Activated T-cell treated with anti-CD3 and anti-CD28 coated beads, Interleukin-2, amount 50 U/mL, for 4 hours (primary cell): ENCODE data around the gene GRM4. TPM values are rescaled to one million over a fixed set of nuclear protein-coding genes. Genes with fewer than 3 reads are reported as not detected.

Experiments used
- ATAC-seq, 2 donors: fragments of 200-7000 bp; cut with Tn5 transposase; one replicate each; pipeline ENCODE4 v1.10.0; 2021
- DNase-seq: peaks from one replicate; pipeline ENCODE4 v3.0.0-alpha.2; 2020
- H3K27me3 Mint-ChIP-seq: one replicate; pipeline ENCODE4 v1.8.0; 2021; ENCODE audit warnings: low read depth, mixed read lengths
- H3K36me3 Mint-ChIP-seq: one replicate; pipeline ENCODE4 v1.8.0; 2022; ENCODE audit warnings: mixed read lengths; ENCODE audit not compliant: insufficient read depth
- H3K4me1 Mint-ChIP-seq: one replicate; pipeline ENCODE4 v1.8.0; 2021; ENCODE audit warnings: low read depth, mixed read lengths
- H3K4me3 Mint-ChIP-seq: one replicate; pipeline ENCODE4 v1.8.0; 2021; ENCODE audit warnings: mild to moderate bottlenecking, moderate library complexity, mixed read lengths
- H3K9me3 Mint-ChIP-seq: one replicate; pipeline ENCODE4 v1.8.0; 2021; ENCODE audit warnings: mixed read lengths
- total RNA-seq, 3 donors: library from RNA; stranded (reverse); gene quantifications; one replicate each; pipeline ENCODE4 v1.2.1, GENCODE V29; 2021

Gene GRM4
- total RNA-seq, 3 donors from 2014 or later: 0.25 to 0.29 TPM; not detected in 1

GRCh38 chr6:34011264-34011663 is 134.6 kb downstream of the GRM4 start:
- no peaks in the 10 kb centered on the region for H3K9me3 Mint-ChIP-seq
- H3K36me3 Mint-ChIP-seq: no peaks in the 10 kb centered on the region
- no peak overlapping the region for H3K4me3 Mint-ChIP-seq
- DNase-seq (no peak), ATAC-seq (no peak)
- no peaks in the 10 kb centered on the region for H3K4me1 Mint-ChIP-seq
- peaks cover 14% of the 10 kb centered on the region for H3K27me3 Mint-ChIP-seq

- Mint-ChIP-seq H3K4me3 (no peak overlapping the region), H3K4me1 (no peaks in the 10 kb centered on the region), H3K9me3 (peaks cover 4% of the 10 kb centered on the region), H3K27me3 (peaks cover 16% of the 10 kb centered on the region), H3K36me3 (no peaks in the 10 kb centered on the region)
- no peak for ATAC-seq
- DNase-seq: no peak
Observed at GRCh38 chr6:34005901-34006531, 139.9 kb downstream of the GRM4 start.

DNA sequence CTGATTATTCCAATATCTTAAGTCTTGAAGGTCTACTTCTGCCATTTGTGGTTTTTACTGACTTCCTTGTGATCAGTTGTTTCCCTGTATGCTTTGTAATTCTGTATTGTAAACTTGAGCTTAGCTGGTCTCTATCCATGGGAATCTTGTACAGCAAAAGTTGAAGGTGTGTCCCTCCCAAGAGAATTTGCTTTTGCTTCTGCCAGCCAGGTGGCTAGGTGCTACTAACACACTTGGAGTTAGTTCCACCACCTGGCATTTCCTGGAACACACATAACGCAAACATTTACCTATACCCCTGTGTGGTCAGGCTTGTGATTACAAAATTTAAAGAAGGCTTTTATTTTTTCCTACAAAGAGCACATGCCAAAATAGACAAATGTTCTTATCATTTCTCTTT is 141.2 kb downstream of the GRM4 start:
- Mint-ChIP-seq H3K27me3 (peaks cover 15% of the 10 kb centered on the region), H3K36me3 (no peaks in the 10 kb centered on the region), H3K4me1 (no peaks in the 10 kb centered on the region), H3K4me3 (no peak overlapping the region), H3K9me3 (peaks cover 4% of the 10 kb centered on the region)
- no peak for DNase-seq
- no peak for ATAC-seq

DNA sequence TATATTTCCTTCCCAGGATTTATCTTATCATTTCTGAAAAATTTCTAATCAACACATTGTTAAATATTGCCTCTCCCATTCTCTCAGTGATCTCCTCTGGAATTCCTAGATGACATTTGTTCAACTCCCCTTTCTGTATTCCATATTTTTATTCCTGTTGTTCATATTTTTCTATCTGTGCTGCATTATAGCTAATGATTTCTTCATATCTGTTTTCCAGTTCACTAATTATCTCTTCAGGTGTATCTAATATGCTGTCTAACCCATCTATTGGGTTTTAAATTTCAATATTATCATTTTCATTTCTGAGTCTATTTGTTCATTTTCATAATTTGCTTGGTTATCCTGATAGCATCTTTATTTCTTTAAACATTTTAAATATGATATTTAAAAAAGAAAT is 141.9 kb downstream of the GRM4 start:
- DNase-seq: no peak
- H3K4me1 Mint-ChIP-seq: no peaks in the 10 kb centered on the region

DNA sequence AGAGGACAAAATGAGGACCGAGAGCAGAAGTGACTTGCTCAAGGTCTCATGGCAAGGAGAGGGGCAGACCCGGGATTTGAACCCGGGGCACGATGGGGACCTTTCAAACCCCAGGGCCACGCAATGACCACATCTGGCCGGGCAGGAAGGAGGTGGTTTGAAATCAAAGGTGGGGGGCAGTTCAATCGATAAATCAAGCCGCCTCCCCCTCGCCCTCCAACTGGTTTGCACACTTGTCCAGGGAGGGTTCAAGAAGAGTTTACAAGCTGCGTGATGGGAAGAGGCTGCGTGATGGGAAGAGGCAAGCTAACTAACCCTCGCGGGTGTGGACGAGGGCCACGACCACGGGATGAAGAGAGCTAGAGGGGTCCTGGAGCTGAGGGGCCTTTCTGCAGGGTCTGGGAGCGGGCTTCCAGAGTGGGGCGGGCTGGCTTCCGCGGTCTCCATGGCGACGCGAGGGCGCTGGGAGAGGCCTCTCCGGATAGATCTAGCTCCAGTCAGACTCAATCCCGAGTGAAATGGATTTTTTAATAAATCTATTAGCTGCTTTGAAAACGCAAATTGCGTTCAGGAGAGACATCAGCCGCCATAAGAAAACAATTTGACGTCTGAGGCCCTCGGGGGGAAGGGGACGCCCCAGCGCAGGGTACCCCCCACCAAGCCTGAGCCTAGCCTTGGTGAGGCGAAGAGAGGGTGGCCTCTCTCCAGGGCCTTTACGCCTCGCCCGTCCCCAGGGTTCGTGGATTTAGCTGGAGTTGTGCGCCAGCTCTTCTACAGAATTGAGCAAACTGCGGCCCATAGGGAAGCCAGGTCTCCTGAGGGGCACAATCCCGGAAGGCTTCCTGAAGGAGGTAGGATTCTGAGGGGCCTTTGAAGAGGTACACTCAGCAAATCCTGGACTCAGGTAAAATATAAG is 143.9 kb downstream of the GRM4 start:
- H3K36me3 Mint-ChIP-seq: no peaks in the 10 kb centered on the region
- DNase-seq (no peak), ATAC-seq (no peak)
- H3K27me3 Mint-ChIP-seq: peaks cover 8% of the 10 kb centered on the region
- peaks cover 6% of the 10 kb centered on the region for H3K9me3 Mint-ChIP-seq
- no peaks in the 10 kb centered on the region for H3K4me1 Mint-ChIP-seq
- no peak overlapping the region for H3K4me3 Mint-ChIP-seq

More for the DNA sequence above, 141.9 kb downstream of the GRM4 start:
- H3K4me3 Mint-ChIP-seq: no peak overlapping the region
- ATAC-seq: no peak
- H3K27me3 Mint-ChIP-seq: peaks cover 15% of the 10 kb centered on the region
- H3K36me3 Mint-ChIP-seq: no peaks in the 10 kb centered on the region
- peaks cover 4% of the 10 kb centered on the region for H3K9me3 Mint-ChIP-seq

DNA sequence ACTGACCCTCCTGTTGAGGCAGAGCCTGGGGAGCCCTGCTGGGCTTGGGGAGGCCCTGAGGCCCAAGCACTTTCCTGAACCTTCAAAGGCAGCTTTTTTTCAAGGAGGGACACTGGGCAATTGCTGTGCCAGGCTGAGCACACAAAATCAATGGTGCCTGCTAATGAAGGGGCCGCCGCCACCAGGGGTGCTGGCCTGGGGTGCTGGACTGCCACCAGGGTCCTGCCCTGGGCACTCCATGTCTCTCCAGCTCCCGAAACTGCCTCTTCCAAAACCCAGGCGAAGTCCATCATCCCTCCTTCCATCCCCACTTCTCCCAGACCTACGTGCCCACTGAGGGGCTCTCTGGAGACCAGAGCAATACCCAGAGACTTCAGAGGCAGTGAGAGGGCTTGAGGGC is 145.6 kb downstream of the GRM4 start:
- no peak overlapping the region for H3K4me3 Mint-ChIP-seq
- H3K4me1 Mint-ChIP-seq: no peaks in the 10 kb centered on the region
- H3K27me3 Mint-ChIP-seq: peaks cover 11% of the 10 kb centered on the region
- no peak for DNase-seq
- H3K9me3 Mint-ChIP-seq: peaks cover 9% of the 10 kb centered on the region
- no peaks in the 10 kb centered on the region for H3K36me3 Mint-ChIP-seq
- no peak for ATAC-seq

DNA sequence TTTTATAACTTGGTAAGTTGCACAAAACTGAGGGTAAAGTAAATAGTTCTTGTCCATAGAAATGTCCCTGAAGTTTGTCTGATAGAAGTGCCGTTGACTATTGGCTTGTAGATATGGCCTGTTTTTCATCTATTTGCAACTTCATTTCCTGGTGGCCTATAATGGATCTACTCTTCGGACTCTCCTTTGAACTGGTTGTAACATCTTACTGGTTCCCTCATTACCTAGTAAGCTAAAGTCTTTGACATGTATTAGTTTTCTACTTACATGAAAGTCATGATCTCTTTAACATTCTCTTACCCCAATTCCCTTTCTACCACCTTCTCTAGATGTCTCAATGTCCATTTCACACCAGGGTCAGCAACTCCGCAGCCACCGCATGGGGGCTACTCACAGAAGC is 146.3 kb downstream of the GRM4 start:
- DNase-seq: no peak
- no peaks in the 10 kb centered on the region for H3K4me1 Mint-ChIP-seq
- peaks cover 11% of the 10 kb centered on the region for H3K27me3 Mint-ChIP-seq
- ATAC-seq: no peak
- no peaks in the 10 kb centered on the region for H3K36me3 Mint-ChIP-seq
- peaks cover 9% of the 10 kb centered on the region for H3K9me3 Mint-ChIP-seq
- H3K4me3 Mint-ChIP-seq: no peak overlapping the region

- ATAC-seq (no peak), DNase-seq (no peak)
- H3K36me3 Mint-ChIP-seq: no peaks in the 10 kb centered on the region
Observed at GRCh38 chr6:33998660-33999059, 147.2 kb downstream of the GRM4 start.

DNA sequence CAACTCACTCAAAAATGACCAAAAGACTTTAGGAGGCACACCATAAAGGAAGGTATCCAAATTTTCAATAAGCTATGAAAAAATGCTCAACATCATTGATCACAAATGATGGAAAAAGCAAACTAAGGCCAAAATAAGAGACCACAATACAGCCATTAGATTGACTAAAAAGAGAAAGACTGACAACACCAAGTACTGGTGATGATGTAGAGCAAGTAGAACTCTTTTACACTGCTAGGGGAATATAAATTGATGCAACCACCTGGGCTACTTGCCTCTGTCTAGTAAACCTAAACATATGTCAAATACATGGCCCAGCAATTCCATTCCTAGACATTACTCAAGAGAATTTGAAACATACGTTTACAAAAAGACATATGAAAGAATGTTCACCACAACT is 148.6 kb downstream of the GRM4 start:
- DNase-seq: no peak
- no peaks in the 10 kb centered on the region for H3K36me3 Mint-ChIP-seq
- no peaks in the 10 kb centered on the region for H3K4me1 Mint-ChIP-seq
- peaks cover 4% of the 10 kb centered on the region for H3K9me3 Mint-ChIP-seq
- H3K4me3 Mint-ChIP-seq: no peak overlapping the region
- peaks cover 18% of the 10 kb centered on the region for H3K27me3 Mint-ChIP-seq
- no peak for ATAC-seq

More at GRCh38 chr6:33998660-33999059, 147.2 kb downstream of the GRM4 start:
- H3K9me3 Mint-ChIP-seq: peaks cover 4% of the 10 kb centered on the region
- H3K27me3 Mint-ChIP-seq: peaks cover 14% of the 10 kb centered on the region
- H3K4me3 Mint-ChIP-seq: no peak overlapping the region
- H3K4me1 Mint-ChIP-seq: no peaks in the 10 kb centered on the region

GRCh38 chr6:33996120-33996475 is 149.8 kb downstream of the GRM4 start:
- Mint-ChIP-seq H3K4me3 (no peak overlapping the region), H3K27me3 (peaks cover 18% of the 10 kb centered on the region), H3K36me3 (no peaks in the 10 kb centered on the region), H3K9me3 (peaks cover 4% of the 10 kb centered on the region), H3K4me1 (no peaks in the 10 kb centered on the region)
- ATAC-seq (no peak), DNase-seq (no peak)

DNA sequence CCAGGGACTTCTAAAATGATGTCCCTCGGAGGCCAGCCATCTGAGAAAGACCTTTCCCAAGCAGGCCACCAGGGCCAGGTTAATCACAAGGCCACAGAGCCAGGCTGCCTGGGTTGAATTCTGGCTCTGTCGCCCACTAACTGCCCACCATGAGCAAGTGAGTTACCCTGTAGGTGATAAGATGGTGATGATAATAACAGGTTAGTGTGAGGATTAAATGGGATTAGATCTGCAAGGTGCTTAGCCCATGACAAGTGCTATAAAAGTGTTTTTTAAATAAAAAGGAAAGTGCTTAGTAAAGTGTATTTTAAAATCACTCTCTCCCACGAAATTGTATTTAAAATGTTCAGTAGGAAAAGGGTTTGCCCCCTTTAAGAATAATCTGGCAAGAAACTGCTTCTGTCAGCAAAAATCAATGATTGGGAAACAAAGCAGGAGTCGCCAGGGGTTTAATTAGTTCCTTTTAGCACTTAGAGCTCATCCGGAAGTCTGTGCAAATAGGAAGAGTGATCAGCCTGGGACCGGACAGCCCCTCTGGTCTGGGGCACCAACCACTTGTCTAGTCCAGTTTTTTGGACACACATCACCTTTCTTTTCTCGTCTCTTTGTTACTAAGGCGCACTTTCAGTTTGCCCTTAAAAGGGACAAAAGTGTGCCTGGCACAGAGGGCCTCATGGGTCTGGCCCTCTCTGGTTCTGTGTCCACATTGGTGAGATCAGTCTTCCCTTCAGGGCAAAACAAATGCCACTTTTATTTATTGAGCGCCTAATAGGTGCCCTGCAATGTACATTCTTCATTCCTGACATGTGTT is 150.4 kb downstream of the GRM4 start:
- DNase-seq (no peak), ATAC-seq (no peak)
- H3K4me3 Mint-ChIP-seq: no peak overlapping the region
- H3K9me3 Mint-ChIP-seq: peaks cover 4% of the 10 kb centered on the region
- no peaks in the 10 kb centered on the region for H3K4me1 Mint-ChIP-seq
- H3K36me3 Mint-ChIP-seq: no peaks in the 10 kb centered on the region
- peaks cover 16% of the 10 kb centered on the region for H3K27me3 Mint-ChIP-seq

DNA sequence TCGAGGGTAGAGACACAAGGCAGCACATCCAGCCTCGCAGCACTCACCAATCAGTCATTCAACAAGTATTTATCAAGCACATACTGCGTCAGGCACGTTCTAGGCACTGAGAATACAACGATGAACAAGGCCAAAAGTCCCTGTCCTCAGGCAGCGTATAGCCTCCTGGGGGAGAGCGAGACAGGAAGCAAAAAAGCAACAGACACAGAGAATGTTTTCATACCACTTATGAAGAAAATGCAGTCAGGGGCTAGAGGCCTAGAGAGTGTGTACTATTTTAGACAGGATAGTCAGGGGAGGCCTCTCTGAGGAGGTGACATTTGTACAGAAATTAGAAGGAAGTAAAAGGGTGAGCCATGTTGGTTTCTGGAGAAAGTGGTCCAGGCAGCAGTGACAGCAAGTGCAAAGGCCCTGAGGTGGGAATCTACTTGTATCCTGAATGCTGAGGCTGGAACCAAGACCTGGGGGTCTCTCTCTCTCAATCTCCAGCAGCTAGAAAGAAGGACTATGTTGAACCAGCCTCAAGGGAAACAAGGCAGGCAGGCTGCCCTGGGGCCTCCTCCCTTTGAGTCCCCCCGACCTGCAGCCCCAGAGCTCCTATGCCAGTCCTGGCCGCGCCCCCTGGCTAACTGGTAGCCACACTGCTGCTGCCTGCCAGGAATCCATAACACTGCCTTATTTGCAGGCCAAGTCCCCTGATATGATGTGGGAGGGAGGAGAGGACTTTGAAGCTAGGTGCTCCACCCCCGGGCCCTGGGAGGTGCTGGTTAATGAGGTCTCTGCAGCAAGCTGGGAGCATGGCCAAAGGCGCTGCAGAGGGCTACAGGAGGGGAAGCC is 151.2 kb downstream of the GRM4 start:
- H3K9me3 Mint-ChIP-seq: peaks cover 4% of the 10 kb centered on the region
- H3K36me3 Mint-ChIP-seq: no peaks in the 10 kb centered on the region
- no peaks in the 10 kb centered on the region for H3K4me1 Mint-ChIP-seq
- peaks cover 12% of the 10 kb centered on the region for H3K27me3 Mint-ChIP-seq
- ATAC-seq: no peak
- no peak overlapping the region for H3K4me3 Mint-ChIP-seq
- no peak for DNase-seq

DNA sequence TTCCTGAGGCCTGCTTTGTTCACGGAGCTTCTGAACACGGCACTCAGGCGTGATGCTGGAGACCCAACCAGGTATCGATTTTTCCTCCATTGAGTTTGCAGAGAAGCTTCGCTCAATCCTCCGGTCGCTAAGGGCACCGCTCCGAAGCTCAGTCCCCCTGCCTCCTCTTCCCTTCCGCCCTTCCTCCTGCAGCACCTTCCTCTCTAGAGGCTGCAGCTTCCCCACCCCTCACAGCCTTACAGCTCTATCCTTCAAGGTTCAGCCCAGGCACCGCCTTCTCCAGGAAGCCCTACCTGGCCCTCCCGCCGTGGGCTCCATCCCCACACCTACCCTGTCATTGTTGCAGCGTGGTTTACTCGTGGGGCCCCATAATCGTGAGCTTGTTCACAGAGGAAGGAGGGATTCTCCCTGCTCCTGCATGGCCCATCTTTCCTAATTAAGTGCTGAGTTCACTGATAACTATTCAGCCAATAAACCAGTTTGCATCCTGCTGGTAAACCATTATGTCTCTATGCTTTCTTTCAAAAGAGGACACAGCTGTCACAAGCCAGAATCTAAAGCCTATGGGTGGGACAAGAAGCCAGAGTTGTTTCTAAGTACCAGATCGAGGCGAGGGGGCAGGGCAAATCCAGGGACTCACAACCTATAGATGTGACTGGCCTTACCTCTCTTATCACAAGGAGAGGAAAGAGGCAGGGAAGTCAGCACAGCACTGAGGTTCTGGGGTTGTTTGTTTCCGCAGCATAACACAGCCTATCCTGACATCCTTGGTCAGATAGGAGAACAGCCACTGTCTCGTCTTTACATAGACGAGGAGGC is 152.0 kb downstream of the GRM4 start:
- Mint-ChIP-seq H3K4me1 (no peaks in the 10 kb centered on the region), H3K9me3 (peaks cover 4% of the 10 kb centered on the region), H3K36me3 (no peaks in the 10 kb centered on the region), H3K27me3 (peaks cover 11% of the 10 kb centered on the region), H3K4me3 (no peak overlapping the region)
- DNase-seq (no peak), ATAC-seq (no peak)
